Measurements from ENCODE around the gene NATD1.

NATD1 gene

DNA sequence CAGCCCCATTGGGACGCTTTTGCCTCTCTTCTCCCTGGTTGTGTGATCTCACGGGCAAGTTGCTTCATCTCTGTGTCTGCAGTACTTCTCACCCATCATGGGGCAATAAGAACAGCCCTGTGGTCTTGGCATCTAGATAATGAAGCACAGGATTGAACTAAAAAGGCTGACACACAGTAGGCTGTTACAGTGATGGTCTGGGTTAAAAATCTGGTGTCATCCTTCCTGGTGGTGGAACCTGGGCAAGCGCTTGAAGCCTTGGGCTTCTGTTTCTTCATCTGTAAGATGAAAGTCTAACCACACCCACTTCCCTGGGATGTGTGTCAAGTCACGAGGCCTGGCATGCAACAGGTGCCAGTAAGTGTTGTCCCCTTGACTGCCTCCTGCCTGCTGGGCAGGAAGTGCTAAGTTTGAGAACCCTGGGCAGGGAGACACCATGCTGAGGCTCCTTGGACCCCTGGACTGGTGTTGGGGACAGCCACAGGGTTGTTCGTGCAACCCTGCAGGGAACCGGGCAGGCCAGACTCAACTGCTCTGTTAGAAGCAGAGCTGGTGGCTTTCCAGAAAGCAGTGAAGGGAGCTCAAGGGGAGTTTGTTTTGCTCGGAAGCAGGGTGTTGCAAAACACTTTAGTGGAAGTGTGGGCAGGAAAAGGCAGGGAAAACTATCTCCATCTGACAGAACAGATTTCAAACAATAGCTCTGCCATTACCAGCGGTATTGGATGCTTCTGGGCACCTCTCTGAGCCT lies 25.4 kb upstream of the NATD1 start:
- Histone ChIP-seq H3K4me3 (ENCODE audit: low read length) (no peak overlapping the region), H3K9me3 (ENCODE audit: control insufficient read depth, low read depth, low read length) (no peaks in the 10 kb centered on the region), H3K27ac (ENCODE audit: low read length) (no peak overlapping the region), H3K36me3 (ENCODE audit: control insufficient read depth, low read depth, low read length) (no peaks in the 10 kb centered on the region), H3K9ac (ENCODE audit: low read length) (no peak overlapping the region), H3K4me1 (ENCODE audit: control insufficient read depth, low read depth, low read length) (peaks cover 5% of the 10 kb centered on the region), H3K27me3 (ENCODE audit: control insufficient read depth, insufficient read depth, low read length) (peaks cover 39% of the 10 kb centered on the region)

DNA sequence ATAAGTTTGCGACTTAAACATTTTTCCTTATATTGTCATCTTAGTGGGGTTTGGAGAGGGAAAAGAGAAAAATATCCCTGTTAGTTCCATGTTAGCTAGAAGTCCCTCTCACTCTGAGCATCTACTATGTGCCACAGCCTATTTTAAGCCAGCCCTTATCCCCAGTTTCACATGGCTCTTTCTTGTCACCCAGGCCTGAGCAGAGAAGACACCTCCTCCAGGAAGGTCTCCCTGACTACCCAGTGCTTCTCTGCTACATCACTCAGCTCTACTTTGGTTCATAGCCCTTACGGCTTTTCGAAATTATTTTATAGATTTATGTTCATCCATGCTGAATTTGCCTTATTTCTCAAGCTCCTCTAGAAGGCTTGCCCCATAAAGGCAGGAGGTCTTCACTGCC lies 24.1 kb upstream of the NATD1 start:
- Histone ChIP-seq H3K9ac (ENCODE audit: low read length) (no peak overlapping the region), H3K4me1 (ENCODE audit: control insufficient read depth, low read depth, low read length) (peaks cover 5% of the 10 kb centered on the region), H3K4me3 (ENCODE audit: low read length) (no peak overlapping the region), H3K27ac (ENCODE audit: low read length) (no peak overlapping the region), H3K36me3 (ENCODE audit: control insufficient read depth, low read depth, low read length) (no peaks in the 10 kb centered on the region), H3K9me3 (ENCODE audit: control insufficient read depth, low read depth, low read length) (no peaks in the 10 kb centered on the region), H3K27me3 (ENCODE audit: control insufficient read depth, insufficient read depth, low read length) (peaks cover 31% of the 10 kb centered on the region)

DNA sequence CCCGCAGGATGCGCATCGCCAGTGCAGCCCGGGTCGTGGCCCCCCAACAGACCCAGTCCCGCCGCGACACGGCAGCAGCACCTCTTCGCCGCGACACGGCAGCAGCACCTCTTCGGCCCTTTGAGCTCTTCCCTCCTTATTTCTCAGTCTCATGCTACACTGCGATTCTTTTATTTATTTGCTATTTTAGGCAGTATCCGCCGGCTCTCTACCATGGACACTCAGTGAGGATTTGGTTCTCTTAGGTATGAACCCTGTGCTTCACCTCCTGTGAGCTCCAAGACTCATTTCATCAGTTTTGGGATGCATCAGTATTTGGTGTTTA lies 23.0 kb upstream of the NATD1 start:
- peaks cover 5% of the 10 kb centered on the region for H3K4me1 ChIP-seq (ENCODE audit: control insufficient read depth, low read depth, low read length)
- no peak overlapping the region for H3K9ac ChIP-seq (ENCODE audit: low read length)
- no peak overlapping the region for H3K27ac ChIP-seq (ENCODE audit: low read length)
- peaks cover 31% of the 10 kb centered on the region for H3K27me3 ChIP-seq (ENCODE audit: control insufficient read depth, insufficient read depth, low read length)
- no peaks in the 10 kb centered on the region for H3K9me3 ChIP-seq (ENCODE audit: control insufficient read depth, low read depth, low read length)
- H3K4me3 ChIP-seq (ENCODE audit: low read length), result peak overlapping the region; percentile 67
- H3K36me3 ChIP-seq (ENCODE audit: control insufficient read depth, low read depth, low read length), result no peaks in the 10 kb centered on the region

DNA sequence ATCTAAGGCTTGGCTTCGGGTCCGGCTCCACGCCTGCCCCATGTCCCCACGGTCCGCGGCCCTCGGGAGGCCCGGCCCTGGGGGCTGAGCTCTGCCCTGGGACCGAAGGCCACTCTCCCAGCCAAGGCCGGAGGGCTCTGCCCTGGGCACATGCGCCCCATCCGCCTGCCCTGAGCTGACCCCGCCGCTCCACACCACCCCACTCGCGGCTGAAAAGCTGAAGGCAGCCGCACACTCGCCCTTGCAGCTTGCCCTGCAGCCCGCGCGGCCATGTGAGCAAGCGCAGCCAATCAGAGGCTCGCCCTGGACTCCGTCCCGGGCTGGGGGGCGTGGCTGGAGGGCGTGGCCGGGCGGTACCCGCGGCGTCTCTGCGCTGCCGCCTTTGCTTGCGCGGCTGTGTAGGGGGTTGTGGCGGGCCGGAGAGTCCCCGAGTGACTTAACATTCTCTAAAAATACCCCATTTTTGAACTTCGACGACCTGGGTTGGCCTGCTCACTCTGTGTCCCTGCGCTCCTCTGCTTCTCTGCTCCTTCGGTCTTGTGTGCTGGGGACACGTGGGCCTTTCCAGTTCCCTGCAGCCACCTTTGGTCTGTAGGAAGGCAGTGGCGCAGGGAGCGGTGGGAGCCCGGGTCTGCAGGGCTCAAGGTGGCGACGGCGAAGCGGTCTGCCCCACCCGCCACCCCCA lies 22.5 kb upstream of the NATD1 start:
- Histone ChIP-seq H3K27ac (ENCODE audit: low read length) (no peak overlapping the region), H3K36me3 (ENCODE audit: control insufficient read depth, low read depth, low read length) (no peaks in the 10 kb centered on the region), H3K4me1 (ENCODE audit: control insufficient read depth, low read depth, low read length) (peaks cover 5% of the 10 kb centered on the region), H3K9me3 (ENCODE audit: control insufficient read depth, low read depth, low read length) (no peaks in the 10 kb centered on the region), H3K27me3 (ENCODE audit: control insufficient read depth, insufficient read depth, low read length) (peaks cover 31% of the 10 kb centered on the region), H3K9ac (ENCODE audit: low read length) (peak overlapping the region; percentile 51), H3K4me3 (ENCODE audit: low read length) (peak overlapping the region; percentile 67)

DNA sequence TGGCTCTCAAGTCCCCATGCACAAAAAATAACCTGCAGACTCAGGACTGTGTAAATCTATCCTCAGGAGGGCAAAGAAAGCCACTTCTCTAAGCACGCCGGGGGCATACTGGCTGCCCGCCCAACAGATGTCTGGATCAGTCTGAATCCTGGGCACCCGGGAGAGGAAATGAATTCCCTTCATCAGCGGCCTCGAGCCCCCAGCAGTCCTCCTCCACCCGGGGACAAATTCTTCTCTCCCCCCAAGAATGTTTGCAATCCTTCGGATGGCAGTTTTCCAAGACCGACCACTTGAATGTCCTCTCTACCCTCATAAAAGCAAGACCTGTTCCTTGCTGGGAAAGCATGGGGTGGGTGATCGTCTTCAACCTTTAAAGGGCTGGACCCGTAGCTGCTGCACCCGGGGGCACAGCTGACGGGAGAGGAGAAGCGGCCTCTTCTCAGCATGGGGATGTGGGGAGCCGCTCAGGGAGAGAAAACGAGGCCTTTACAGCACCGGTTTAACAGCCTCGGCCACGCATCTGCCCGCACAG lies 21.9 kb upstream of the NATD1 start:
- Histone ChIP-seq H3K27ac (ENCODE audit: low read length) (no peak overlapping the region), H3K36me3 (ENCODE audit: control insufficient read depth, low read depth, low read length) (no peaks in the 10 kb centered on the region), H3K4me3 (ENCODE audit: low read length) (peak overlapping the region; percentile 67), H3K9me3 (ENCODE audit: control insufficient read depth, low read depth, low read length) (no peaks in the 10 kb centered on the region), H3K27me3 (ENCODE audit: control insufficient read depth, insufficient read depth, low read length) (peaks cover 31% of the 10 kb centered on the region), H3K4me1 (ENCODE audit: control insufficient read depth, low read depth, low read length) (peaks cover 5% of the 10 kb centered on the region), H3K9ac (ENCODE audit: low read length) (peak overlapping the region; percentile 51)

DNA sequence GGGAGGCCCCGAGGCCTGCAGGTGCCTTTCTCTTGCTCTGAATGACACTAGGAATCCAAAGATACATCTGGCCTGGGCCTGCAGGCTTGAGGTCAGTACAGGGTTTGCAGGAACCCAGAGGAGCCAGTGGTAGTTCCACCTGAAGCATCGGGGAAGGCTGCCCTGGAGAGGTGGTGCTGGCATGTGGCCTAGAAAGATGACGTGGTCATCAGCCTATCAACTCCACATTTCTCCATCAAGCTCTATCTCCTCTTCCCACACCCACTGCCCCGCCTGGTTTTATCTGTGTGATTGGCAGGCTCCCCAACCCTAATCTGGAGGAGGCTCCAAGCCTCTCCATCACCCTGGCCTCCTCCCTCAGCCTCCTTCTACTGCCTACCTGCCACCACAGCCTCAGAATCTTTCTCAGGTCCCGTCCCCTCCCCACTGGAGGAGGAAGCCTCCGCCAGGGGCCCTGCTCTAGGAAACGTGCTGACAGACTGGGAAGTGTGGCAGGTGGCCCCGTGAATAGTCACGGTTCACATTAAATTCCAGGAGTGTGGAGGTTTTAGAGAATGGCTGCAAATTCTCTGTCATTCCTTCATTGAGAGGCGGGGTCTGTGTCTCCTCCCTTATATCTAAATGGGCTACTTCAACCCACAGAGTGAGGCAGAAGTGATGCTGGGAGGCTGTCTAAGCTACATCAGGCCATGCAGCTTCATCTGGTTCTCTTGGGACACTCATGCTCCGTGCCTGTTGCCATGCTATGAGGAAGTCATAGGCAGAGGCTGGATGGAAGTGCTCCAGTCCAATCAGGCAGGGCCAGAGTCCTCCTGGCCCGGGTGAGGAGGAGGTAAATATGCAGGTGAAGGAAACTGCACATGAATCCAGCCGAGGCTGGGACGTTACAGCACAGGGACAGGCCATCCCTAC lies 19.9 kb upstream of the NATD1 start:
- peaks cover 31% of the 10 kb centered on the region for H3K27me3 ChIP-seq (ENCODE audit: control insufficient read depth, insufficient read depth, low read length)
- no peaks in the 10 kb centered on the region for H3K9me3 ChIP-seq (ENCODE audit: control insufficient read depth, low read depth, low read length)
- H3K4me1 ChIP-seq (ENCODE audit: control insufficient read depth, low read depth, low read length), result peaks cover 5% of the 10 kb centered on the region
- no peaks in the 10 kb centered on the region for H3K36me3 ChIP-seq (ENCODE audit: control insufficient read depth, low read depth, low read length)
- H3K9ac ChIP-seq (ENCODE audit: low read length), result no peak overlapping the region
- no peak overlapping the region for H3K27ac ChIP-seq (ENCODE audit: low read length)
- no peak overlapping the region for H3K4me3 ChIP-seq (ENCODE audit: low read length)

DNA sequence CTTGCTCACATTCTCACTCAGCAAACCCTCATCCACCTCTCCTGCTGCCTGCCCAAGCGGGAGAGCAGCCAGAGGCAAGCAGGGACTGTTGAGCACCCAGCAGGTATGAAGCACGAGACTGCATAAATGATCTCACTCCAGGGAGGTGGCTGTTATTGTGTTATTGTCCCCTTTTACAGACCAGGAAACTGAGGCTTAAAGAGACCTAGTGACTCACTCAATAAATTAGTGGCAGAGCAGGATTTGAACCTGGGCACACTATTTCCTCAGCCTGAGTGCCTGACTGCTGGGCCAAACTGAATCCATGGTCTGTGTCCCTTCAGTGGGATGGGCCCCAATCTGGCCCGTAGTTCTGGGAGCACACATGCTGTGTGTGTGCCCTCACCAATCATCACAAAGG lies 19.0 kb upstream of the NATD1 start:
- peaks cover 5% of the 10 kb centered on the region for H3K4me1 ChIP-seq (ENCODE audit: control insufficient read depth, low read depth, low read length)
- H3K4me3 ChIP-seq (ENCODE audit: low read length), result no peak overlapping the region
- no peak overlapping the region for H3K27ac ChIP-seq (ENCODE audit: low read length)
- H3K9ac ChIP-seq (ENCODE audit: low read length), result no peak overlapping the region
- no peaks in the 10 kb centered on the region for H3K36me3 ChIP-seq (ENCODE audit: control insufficient read depth, low read depth, low read length)
- no peaks in the 10 kb centered on the region for H3K9me3 ChIP-seq (ENCODE audit: control insufficient read depth, low read depth, low read length)
- H3K27me3 ChIP-seq (ENCODE audit: control insufficient read depth, insufficient read depth, low read length), result peaks cover 27% of the 10 kb centered on the region

DNA sequence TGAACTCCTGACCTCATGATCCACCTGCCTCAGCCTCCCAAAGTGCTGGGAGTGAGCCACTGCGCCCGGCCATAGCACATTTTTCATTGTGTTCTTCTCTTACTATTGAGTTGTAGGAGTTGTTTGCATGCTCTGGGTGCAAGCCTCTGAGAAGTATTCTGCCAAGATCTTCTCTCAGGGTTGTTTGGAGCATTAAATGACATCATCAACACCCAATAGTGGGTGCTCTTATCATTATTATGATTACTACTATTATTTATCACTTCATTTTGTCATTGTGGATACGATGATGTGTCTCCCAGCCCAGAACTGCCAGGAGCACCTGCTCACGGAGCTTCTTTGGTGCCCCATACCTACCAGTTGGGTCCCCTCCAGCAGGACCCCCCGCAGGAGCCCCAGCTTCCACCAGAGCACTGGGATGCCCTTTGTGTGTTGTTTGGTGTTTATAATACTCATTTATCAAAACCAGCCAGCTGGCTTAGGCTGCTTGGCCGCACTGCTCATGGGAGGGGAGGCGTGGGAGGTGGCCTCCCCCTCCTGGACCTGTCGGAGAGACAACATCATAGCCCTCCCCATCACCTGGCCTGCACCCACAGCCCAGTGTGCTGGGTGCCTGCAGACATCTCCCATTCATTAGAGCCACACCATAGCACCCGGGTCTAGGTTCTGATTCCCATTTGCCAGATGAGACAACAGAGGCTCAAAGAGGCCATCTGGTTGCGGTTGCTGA lies 18.4 kb upstream of the NATD1 start:
- Histone ChIP-seq H3K4me1 (ENCODE audit: control insufficient read depth, low read depth, low read length) (peaks cover 5% of the 10 kb centered on the region), H3K27me3 (ENCODE audit: control insufficient read depth, insufficient read depth, low read length) (peaks cover 21% of the 10 kb centered on the region), H3K9me3 (ENCODE audit: control insufficient read depth, low read depth, low read length) (no peaks in the 10 kb centered on the region), H3K9ac (ENCODE audit: low read length) (no peak overlapping the region), H3K27ac (ENCODE audit: low read length) (no peak overlapping the region), H3K4me3 (ENCODE audit: low read length) (no peak overlapping the region), H3K36me3 (ENCODE audit: control insufficient read depth, low read depth, low read length) (no peaks in the 10 kb centered on the region)

DNA sequence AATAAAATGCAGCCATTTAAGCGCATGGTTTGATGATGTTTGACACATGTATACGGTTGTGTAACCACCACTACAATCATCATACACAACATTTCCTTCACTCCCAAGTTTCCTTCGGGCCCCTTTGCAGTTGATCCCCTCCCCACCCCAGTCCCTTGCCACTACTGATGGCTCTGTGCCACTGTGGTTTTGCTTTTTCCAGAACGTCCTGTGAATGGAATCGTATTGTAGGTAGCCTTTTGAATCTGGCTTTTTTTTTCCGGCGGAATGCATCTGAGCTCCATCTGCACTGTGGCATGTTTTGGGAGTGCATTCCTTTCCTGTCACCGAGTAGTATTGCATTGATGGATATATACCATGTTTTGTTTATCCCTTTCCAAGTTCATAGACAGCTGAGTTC lies 16.2 kb upstream of the NATD1 start:
- Histone ChIP-seq H3K36me3 (ENCODE audit: control insufficient read depth, low read depth, low read length) (no peaks in the 10 kb centered on the region), H3K27me3 (ENCODE audit: control insufficient read depth, insufficient read depth, low read length) (peaks cover 2% of the 10 kb centered on the region), H3K27ac (ENCODE audit: low read length) (no peak overlapping the region), H3K4me3 (ENCODE audit: low read length) (no peak overlapping the region), H3K9me3 (ENCODE audit: control insufficient read depth, low read depth, low read length) (no peaks in the 10 kb centered on the region), H3K4me1 (ENCODE audit: control insufficient read depth, low read depth, low read length) (no peaks in the 10 kb centered on the region), H3K9ac (ENCODE audit: low read length) (no peak overlapping the region)

DNA sequence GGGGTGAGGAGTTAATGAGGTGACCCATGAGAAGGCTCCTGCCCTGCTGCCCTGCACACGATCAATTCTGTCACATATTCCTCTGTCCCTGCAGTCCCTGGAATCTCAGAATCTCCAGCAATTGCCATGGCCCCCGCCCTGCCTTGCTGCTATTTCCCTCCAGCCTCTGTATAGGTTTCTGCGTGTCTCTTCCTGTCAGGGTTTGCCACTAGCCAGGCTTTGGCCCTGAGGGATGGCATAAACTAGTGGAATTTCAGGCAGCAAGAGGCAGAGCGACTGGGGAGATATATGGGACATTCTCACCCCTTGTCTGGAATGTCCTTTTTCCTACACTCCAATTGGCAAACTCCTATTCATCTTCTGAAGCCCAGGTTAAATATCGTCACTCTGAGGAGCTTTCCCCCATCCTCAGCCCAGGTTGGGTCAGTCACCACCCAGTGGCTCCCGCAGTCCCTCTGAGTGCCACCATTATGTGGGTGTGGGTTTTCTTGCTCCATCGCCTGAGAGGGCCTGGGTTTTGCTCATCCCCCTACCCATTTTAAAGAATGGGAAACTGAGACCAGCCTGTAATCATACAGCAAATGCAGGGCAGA lies 15.5 kb upstream of the NATD1 start:
- no peaks in the 10 kb centered on the region for H3K9me3 ChIP-seq (ENCODE audit: control insufficient read depth, low read depth, low read length)
- no peaks in the 10 kb centered on the region for H3K27me3 ChIP-seq (ENCODE audit: control insufficient read depth, insufficient read depth, low read length)
- no peak overlapping the region for H3K9ac ChIP-seq (ENCODE audit: low read length)

More for the DNA sequence above, 15.5 kb upstream of the NATD1 start:
- no peaks in the 10 kb centered on the region for H3K36me3 ChIP-seq (ENCODE audit: control insufficient read depth, low read depth, low read length)
- no peak overlapping the region for H3K27ac ChIP-seq (ENCODE audit: low read length)
- no peak overlapping the region for H3K4me3 ChIP-seq (ENCODE audit: low read length)
- H3K4me1 ChIP-seq (ENCODE audit: control insufficient read depth, low read depth, low read length), result no peaks in the 10 kb centered on the region

All from iPS-18a (cell line).